Caco-2 (cell line): ENCODE results near the gene PARD3. TPM values are rescaled to one million over a fixed set of nuclear protein-coding genes. Genes with fewer than 3 reads are reported as not detected.

ENCODE experiments used
- BruUV-seq: library from RNA; stranded (reverse); fragments of 400-500 nt; replicated peaks from 2 replicates; lab custom pipeline; 2021; lab: Mats Ljungman, UMichigan
- CTCF ChIA-PET: fragments of 300-600 bp; sonication (Branson Sonifier 250); formaldehyde crosslinking; loops from one replicate; lab custom pipeline; 2022; ENCODE audit warnings: antibody characterized with exemption; lab: Charles Lee
- POLR2A ChIA-PET: fragments of 300-600 bp; sonication (Branson Sonifier 250); formaldehyde crosslinking; loops from one replicate; lab custom pipeline; 2022; ENCODE audit warnings: antibody characterized with exemption; lab: Charles Lee
- DNase-seq, 2 experiments: peaks; one replicate each; pipeline versions ENCODE4 v3.0.0 to v3.0.0-alpha.2; 2020 to 2022
- H3K27me3 ChIP-seq: replicated peaks from 2 replicates; pipeline ENCODE4 v1.6.0; 2011; ENCODE audit warnings: low read length; ENCODE audit not compliant: control insufficient read depth, insufficient read depth
- H3K36me3 ChIP-seq: 2 replicates; pipeline ENCODE4 v1.5.1; 2011; ENCODE audit warnings: low read length; ENCODE audit not compliant: control insufficient read depth, insufficient read depth
- H3K4me1 ChIP-seq: fragments of 250-450 bp; sonication (Bioruptor Pico); 2 replicates; pipeline ENCODE4 v1.5.1; 2020; ENCODE audit warnings: mild to moderate bottlenecking
- H3K4me3 ChIP-seq: 2 replicates; pipeline ENCODE4 v1.5.1; 2011; ENCODE audit warnings: low read depth, mild to moderate bottlenecking, control low read depth, low read length
- H3K9me3 ChIP-seq: fragments of 250-450 bp; sonication (Bioruptor Pico); 2 replicates; pipeline ENCODE4 v1.5.1; 2020; ENCODE audit warnings: mild to moderate bottlenecking, moderate library complexity
- H3K27ac Mint-ChIP-seq: one replicate; pipeline ENCODE4 v1.8.0; 2022; ENCODE audit warnings: mixed read lengths; ENCODE audit not compliant: unreplicated experiment
- H3K27me3 Mint-ChIP-seq: one replicate; pipeline ENCODE4 v1.8.0; 2022; ENCODE audit warnings: mixed read lengths; ENCODE audit not compliant: insufficient read depth, unreplicated experiment
- H3K36me3 Mint-ChIP-seq: one replicate; pipeline ENCODE4 v1.8.0; 2022; ENCODE audit warnings: mild to moderate bottlenecking, mixed read lengths; ENCODE audit not compliant: insufficient read depth, unreplicated experiment
- H3K4me1 Mint-ChIP-seq: one replicate; pipeline ENCODE4 v1.8.0; 2022; ENCODE audit warnings: low read depth, mixed read lengths; ENCODE audit not compliant: unreplicated experiment
- H3K4me3 Mint-ChIP-seq: one replicate; pipeline ENCODE4 v1.8.0; 2022; ENCODE audit warnings: mild to moderate bottlenecking, moderate library complexity, mixed read lengths; ENCODE audit not compliant: unreplicated experiment
- H3K9me3 Mint-ChIP-seq: one replicate; pipeline ENCODE4 v1.8.0; 2022; ENCODE audit warnings: mixed read lengths; ENCODE audit not compliant: unreplicated experiment
- intact Hi-C: fragments of 100-400 bp; cut with micrococcal nuclease; formaldehyde crosslinking; loops from one replicate; pipeline ENCODE4 v1.10.0; 2022; ENCODE audit not compliant: unreplicated experiment
- total RNA-seq: library from RNA; stranded (reverse); gene quantifications from 2 replicates; pipeline ENCODE4 v1.2.3, GENCODE V29; 2022
- TF ChIP-seq, protein P1 (sequence below), 2 experiments: fragments of 200-600 bp in 1 of 2; IDR thresholded peaks; 1 replicate in 1 of 2; 2 replicates in 1 of 2; pipeline versions ENCODE4 v1.5.1 to v1.8.0; 2011 to 2022; ENCODE audit warnings: antibody characterized with exemption in 1 of 2, control low read depth in 1 of 2, inconsistent platforms in 1 of 2, low read depth in 1 of 2, low read length in 1 of 2, mild to moderate bottlenecking in 1 of 2, moderate library complexity in 1 of 2; ENCODE audit not compliant: insufficient read depth in 1 of 2, severe bottlenecking in 1 of 2, unreplicated experiment in 1 of 2

PARD3 gene
- total RNA-seq, 1 experiment from 2014 or later, result 80.7 TPM

DNA sequence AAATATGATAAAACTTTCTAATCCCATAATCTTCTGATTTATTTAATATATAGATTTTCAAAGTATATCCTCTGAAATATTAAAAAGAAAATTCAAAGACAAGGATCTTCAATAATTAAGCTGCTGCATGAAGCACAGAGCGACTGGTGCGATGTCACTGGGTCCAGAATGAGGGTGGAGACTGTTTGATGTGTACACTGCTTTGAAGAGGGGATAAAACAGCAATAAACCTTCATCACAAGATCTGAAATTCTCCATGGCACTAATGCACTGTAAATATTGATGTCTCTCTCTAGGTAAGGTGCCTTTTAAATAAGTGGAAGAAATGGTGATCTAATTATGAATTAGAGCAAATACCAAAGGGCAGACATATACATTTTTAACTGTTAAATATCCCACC is 337.8 kb downstream of the PARD3 start:
- intact Hi-C loops, result loop anchor here (1.0 kb wide), 1 partner anchor 50 kb away; no protein-coding TSS in a partner anchor
- peaks cover 44% of the 10 kb centered on the region for H3K4me1 ChIP-seq
- TF ChIP-seq, protein P1, sequence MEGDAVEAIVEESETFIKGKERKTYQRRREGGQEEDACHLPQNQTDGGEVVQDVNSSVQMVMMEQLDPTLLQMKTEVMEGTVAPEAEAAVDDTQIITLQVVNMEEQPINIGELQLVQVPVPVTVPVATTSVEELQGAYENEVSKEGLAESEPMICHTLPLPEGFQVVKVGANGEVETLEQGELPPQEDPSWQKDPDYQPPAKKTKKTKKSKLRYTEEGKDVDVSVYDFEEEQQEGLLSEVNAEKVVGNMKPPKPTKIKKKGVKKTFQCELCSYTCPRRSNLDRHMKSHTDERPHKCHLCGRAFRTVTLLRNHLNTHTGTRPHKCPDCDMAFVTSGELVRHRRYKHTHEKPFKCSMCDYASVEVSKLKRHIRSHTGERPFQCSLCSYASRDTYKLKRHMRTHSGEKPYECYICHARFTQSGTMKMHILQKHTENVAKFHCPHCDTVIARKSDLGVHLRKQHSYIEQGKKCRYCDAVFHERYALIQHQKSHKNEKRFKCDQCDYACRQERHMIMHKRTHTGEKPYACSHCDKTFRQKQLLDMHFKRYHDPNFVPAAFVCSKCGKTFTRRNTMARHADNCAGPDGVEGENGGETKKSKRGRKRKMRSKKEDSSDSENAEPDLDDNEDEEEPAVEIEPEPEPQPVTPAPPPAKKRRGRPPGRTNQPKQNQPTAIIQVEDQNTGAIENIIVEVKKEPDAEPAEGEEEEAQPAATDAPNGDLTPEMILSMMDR (IDR thresholded peaks at IDR 0.05; ENCODE audit: insufficient read depth in 1 of 2, low read depth in 1 of 2, low read length in 1 of 2, severe bottlenecking in 1 of 2, unreplicated experiment in 1 of 2), result no peak
- BruUV-seq, result no TSS peak
- H3K27me3 ChIP-seq, result no peaks in the 10 kb centered on the region
- H3K36me3 Mint-ChIP-seq, result peaks cover 8% of the 10 kb centered on the region
- CTCF ChIA-PET, result no interaction called here
- peak; percentile 53 to 63 for DNase-seq
- POLR2A ChIA-PET, result no interaction called here
- no peaks in the 10 kb centered on the region for H3K27me3 Mint-ChIP-seq
- H3K9me3 Mint-ChIP-seq, result no peaks in the 10 kb centered on the region
- H3K4me1 Mint-ChIP-seq, result peaks cover 46% of the 10 kb centered on the region
- H3K27ac Mint-ChIP-seq, result peak overlapping the region; percentile 14
- H3K4me3 ChIP-seq, result no peak overlapping the region
- H3K36me3 ChIP-seq, result no peaks in the 10 kb centered on the region
- peak overlapping the region; percentile 36 for H3K4me3 Mint-ChIP-seq
- no peaks in the 10 kb centered on the region for H3K9me3 ChIP-seq

- POLR2A ChIA-PET, result no interaction called here
- Histone ChIP-seq H3K4me1 (peaks cover 44% of the 10 kb centered on the region), H3K27me3 (no peaks in the 10 kb centered on the region), H3K9me3 (no peaks in the 10 kb centered on the region), H3K4me3 (no peak overlapping the region), H3K36me3 (no peaks in the 10 kb centered on the region)
- CTCF ChIA-PET, result no interaction called here
- intact Hi-C loops, result loop anchor here (1.0 kb wide), 1 partner anchor 49 kb away; no protein-coding TSS in a partner anchor
- no peak overlapping the region for H3K4me3 Mint-ChIP-seq
- peaks cover 45% of the 10 kb centered on the region for H3K4me1 Mint-ChIP-seq
- peaks cover 5% of the 10 kb centered on the region for H3K36me3 Mint-ChIP-seq
- H3K27me3 Mint-ChIP-seq, result no peaks in the 10 kb centered on the region
- TF ChIP-seq, protein P1 (IDR thresholded peaks at IDR 0.05; ENCODE audit: insufficient read depth in 1 of 2, low read depth in 1 of 2, low read length in 1 of 2, severe bottlenecking in 1 of 2, unreplicated experiment in 1 of 2), result no peak
- peak overlapping the region; percentile 14 for H3K27ac Mint-ChIP-seq
- BruUV-seq, result no TSS peak
- DNase-seq, result no peak
- no peaks in the 10 kb centered on the region for H3K9me3 Mint-ChIP-seq
Observed at GRCh38 chr10:34476608-34477007, 338.5 kb downstream of the PARD3 start.

- Mint-ChIP-seq H3K4me1 (peaks cover 38% of the 10 kb centered on the region), H3K27me3 (no peaks in the 10 kb centered on the region), H3K9me3 (no peaks in the 10 kb centered on the region), H3K27ac (no peak overlapping the region), H3K4me3 (no peak overlapping the region), H3K36me3 (peaks cover 5% of the 10 kb centered on the region)
- intact Hi-C loops, result no loop called here
- TF ChIP-seq, protein P1 (IDR thresholded peaks at IDR 0.05; ENCODE audit: insufficient read depth in 1 of 2, low read depth in 1 of 2, low read length in 1 of 2, severe bottlenecking in 1 of 2, unreplicated experiment in 1 of 2), result no peak
- Histone ChIP-seq H3K4me1 (peaks cover 44% of the 10 kb centered on the region), H3K4me3 (no peak overlapping the region), H3K9me3 (no peaks in the 10 kb centered on the region), H3K27me3 (no peaks in the 10 kb centered on the region), H3K36me3 (no peaks in the 10 kb centered on the region)
- no peak for DNase-seq
- CTCF ChIA-PET, result no interaction called here
- POLR2A ChIA-PET, result no interaction called here
- no TSS peak for BruUV-seq
Observed at GRCh38 chr10:34475786-34476185, 339.3 kb downstream of the PARD3 start.
